Gastrocnemius medialis (tissue), 4 donors: ENCODE results near the gene OR7D2.

Source experiments
- CTCF ChIP-seq, 5 experiments: fragments of 450-650 bp in 3 of 5; fragments of 200-600 bp in 2 of 5; sonication (generic) in 2 of 5; IDR thresholded peaks in 4 of 5; conservative IDR thresholded peaks in 1 of 5; 1 replicate in 4 of 5; 2 replicates in 1 of 5; pipeline ENCODE4 v1.5.1; 2016 to 2019; ENCODE audit warnings: antibody characterized with exemption in 5 of 5, mild to moderate bottlenecking in 3 of 5, moderate library complexity in 3 of 5
- POLR2A ChIP-seq, 2 donors: fragments of 450-650 bp; IDR thresholded peaks; one replicate each; pipeline ENCODE4 v1.6.1; 2017; ENCODE audit warnings: antibody characterized with exemption in 2 of 2, mild to moderate bottlenecking in 2 of 2, moderate library complexity in 2 of 2

DNA sequence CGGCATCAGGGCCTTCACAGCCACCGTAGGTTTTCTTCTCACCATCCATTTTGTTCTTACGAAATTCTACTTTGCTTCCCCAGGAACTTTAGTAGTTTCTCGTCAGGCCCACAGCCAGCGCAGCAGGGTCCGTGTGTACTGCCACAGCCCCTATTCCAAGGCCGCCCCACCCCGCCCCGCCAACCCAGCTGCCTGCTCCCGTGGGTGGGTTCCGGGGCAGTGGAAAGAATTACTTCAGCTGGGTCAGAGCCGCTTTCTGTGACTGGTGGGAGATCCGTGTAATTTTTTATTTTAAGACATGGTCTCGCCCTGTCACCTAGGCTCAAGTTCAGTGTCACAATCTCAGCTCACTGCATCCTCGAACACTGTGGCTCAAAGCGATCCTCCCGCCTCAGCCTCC, 4.2 kb downstream of the OR7D2 start:
- TF ChIP-seq CTCF (IDR thresholded peaks at IDR 0.05 in 4 of 5, conservative IDR thresholded peaks at IDR 0.05 in 1 of 5): no peak
- no peak for TF ChIP-seq POLR2A (IDR thresholded peaks at IDR 0.05)
